ENCODE measurements around the gene POTEG.
"Not testable (repeated sequence)": the region's sequence is repeated elsewhere in the genome, so short reads cannot be mapped to it uniquely, and the experiment has no call there.

POTEG gene

DNA sequence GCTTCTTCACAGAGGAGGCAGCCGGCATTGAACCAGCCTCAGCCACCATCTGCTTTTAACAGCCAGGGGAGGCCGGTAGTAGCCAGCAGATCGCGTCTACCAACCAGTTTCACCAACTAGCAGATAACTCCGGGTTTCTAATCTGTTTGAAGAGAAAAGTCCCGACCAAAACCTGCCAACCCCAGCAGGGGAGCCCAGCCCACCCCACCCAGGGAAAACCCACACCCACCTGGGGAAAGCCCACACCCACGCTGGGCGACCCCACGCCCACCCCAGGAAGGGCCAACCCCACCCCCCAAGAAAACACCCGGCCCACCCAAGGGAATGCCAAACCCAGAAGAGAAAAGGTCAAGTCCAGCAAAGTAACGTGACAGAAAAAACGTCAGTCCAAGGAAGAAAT is at the start of gene POTEG:
POTEG (minus strand) TSS at position 101 of the 400 bp plus-strand sequence; CDS start at position 49, 52 bp downstream.
- H3K27me3 ChIP-seq (ENCODE audit: insufficient read depth, low read length); H3K4me1 ChIP-seq (ENCODE audit: insufficient read depth, low read length, severe bottlenecking); H2AFZ ChIP-seq (ENCODE audit: low read length); H3F3A ChIP-seq (ENCODE audit: insufficient read depth, low read length); H3K27ac ChIP-seq (ENCODE audit: low read depth, low read length, poor library complexity, severe bottlenecking); H3K9me3 ChIP-seq (ENCODE audit: low read length); H4K20me1 ChIP-seq (ENCODE audit: insufficient read depth, low read length); H3K79me2 ChIP-seq (ENCODE audit: insufficient read depth, low read length); H3K4me2 ChIP-seq (ENCODE audit: low read length); H3K9me2 ChIP-seq (ENCODE audit: low read depth, low read length); H3K9ac ChIP-seq (ENCODE audit: low read length); H3K36me3 ChIP-seq (ENCODE audit: insufficient read depth, low read length); H3K4me3 ChIP-seq (ENCODE audit: low read depth, low read length, poor library complexity, severe bottlenecking): not testable (repeated sequence)

DNA sequence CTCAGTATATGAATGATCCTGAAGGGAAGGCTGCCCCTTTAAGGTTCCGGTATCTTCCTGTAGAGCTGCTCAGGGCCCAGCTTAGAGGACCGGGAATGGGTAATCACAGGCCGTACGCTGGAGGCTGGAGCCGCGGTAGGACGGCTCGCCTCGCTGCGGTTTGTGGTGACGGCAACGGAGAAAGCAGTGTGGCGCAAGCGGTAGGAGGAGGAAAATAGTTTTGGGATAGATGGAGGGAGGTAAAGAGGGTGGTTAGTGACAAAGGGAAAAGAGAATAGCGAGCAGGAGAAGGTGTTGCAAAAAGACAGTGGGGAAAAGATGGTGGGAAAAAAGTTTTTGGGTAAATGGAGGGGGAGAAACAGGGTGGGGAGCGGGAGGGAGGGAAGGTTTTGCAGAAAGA is 48.0 kb upstream of the POTEG start:
- not testable (repeated sequence) for H3K4me2 ChIP-seq (ENCODE audit: low read length); H3K9me2 ChIP-seq (ENCODE audit: low read depth, low read length); H3K9me3 ChIP-seq (ENCODE audit: low read length); H3K27me3 ChIP-seq (ENCODE audit: insufficient read depth, low read length); H3F3A ChIP-seq (ENCODE audit: insufficient read depth, low read length); H3K4me3 ChIP-seq (ENCODE audit: low read depth, low read length, poor library complexity, severe bottlenecking); H3K79me2 ChIP-seq (ENCODE audit: insufficient read depth, low read length); H3K4me1 ChIP-seq (ENCODE audit: insufficient read depth, low read length, severe bottlenecking); H3K9ac ChIP-seq (ENCODE audit: low read length); H2AFZ ChIP-seq (ENCODE audit: low read length); H3K27ac ChIP-seq (ENCODE audit: low read depth, low read length, poor library complexity, severe bottlenecking); H4K20me1 ChIP-seq (ENCODE audit: insufficient read depth, low read length); H3K36me3 ChIP-seq (ENCODE audit: insufficient read depth, low read length)

DNA sequence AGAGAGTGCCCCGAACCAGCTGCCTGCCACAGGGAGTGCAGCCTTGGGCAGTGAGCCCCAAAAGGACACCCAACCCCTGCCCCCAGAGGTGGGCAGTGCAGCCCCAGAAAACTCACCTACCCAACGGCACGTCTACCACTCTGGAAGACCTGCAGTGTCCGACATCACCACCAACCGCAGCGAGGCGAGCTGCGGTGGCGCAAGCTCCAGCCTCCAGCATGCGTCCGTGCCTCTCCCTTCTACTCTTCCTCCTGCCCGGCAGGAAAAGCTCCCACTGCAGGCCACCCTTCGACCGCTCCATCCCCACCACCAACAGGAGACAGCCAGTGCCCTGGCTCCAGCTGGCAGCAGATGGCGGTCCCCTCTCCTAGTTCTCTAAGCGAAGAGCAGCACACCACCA is 47.3 kb upstream of the POTEG start:
- not testable (repeated sequence) for H3K4me3 ChIP-seq (ENCODE audit: low read depth, low read length, poor library complexity, severe bottlenecking); H3K9me2 ChIP-seq (ENCODE audit: low read depth, low read length); H3K27me3 ChIP-seq (ENCODE audit: insufficient read depth, low read length); H3K9me3 ChIP-seq (ENCODE audit: low read length); H3F3A ChIP-seq (ENCODE audit: insufficient read depth, low read length); H4K20me1 ChIP-seq (ENCODE audit: insufficient read depth, low read length); H3K79me2 ChIP-seq (ENCODE audit: insufficient read depth, low read length); H3K9ac ChIP-seq (ENCODE audit: low read length); H3K4me1 ChIP-seq (ENCODE audit: insufficient read depth, low read length, severe bottlenecking); H2AFZ ChIP-seq (ENCODE audit: low read length); H3K36me3 ChIP-seq (ENCODE audit: insufficient read depth, low read length); H3K4me2 ChIP-seq (ENCODE audit: low read length); H3K27ac ChIP-seq (ENCODE audit: low read depth, low read length, poor library complexity, severe bottlenecking)

- H3F3A ChIP-seq (ENCODE audit: insufficient read depth, low read length); H3K27ac ChIP-seq (ENCODE audit: low read depth, low read length, poor library complexity, severe bottlenecking); H3K27me3 ChIP-seq (ENCODE audit: insufficient read depth, low read length); H3K79me2 ChIP-seq (ENCODE audit: insufficient read depth, low read length); H3K4me3 ChIP-seq (ENCODE audit: low read depth, low read length, poor library complexity, severe bottlenecking); H3K4me2 ChIP-seq (ENCODE audit: low read length); H3K9me2 ChIP-seq (ENCODE audit: low read depth, low read length); H3K36me3 ChIP-seq (ENCODE audit: insufficient read depth, low read length); H3K9ac ChIP-seq (ENCODE audit: low read length); H3K9me3 ChIP-seq (ENCODE audit: low read length); H3K4me1 ChIP-seq (ENCODE audit: insufficient read depth, low read length, severe bottlenecking); H2AFZ ChIP-seq (ENCODE audit: low read length); H4K20me1 ChIP-seq (ENCODE audit: insufficient read depth, low read length): not testable (repeated sequence)
Measured at GRCh38 chr14:19480491-19480890, 46.4 kb upstream of the POTEG start.

- H4K20me1 ChIP-seq (ENCODE audit: insufficient read depth, low read length); H3K9me2 ChIP-seq (ENCODE audit: low read depth, low read length); H3K9ac ChIP-seq (ENCODE audit: low read length); H3K27me3 ChIP-seq (ENCODE audit: insufficient read depth, low read length); H3K36me3 ChIP-seq (ENCODE audit: insufficient read depth, low read length); H3K79me2 ChIP-seq (ENCODE audit: insufficient read depth, low read length); H3K27ac ChIP-seq (ENCODE audit: low read depth, low read length, poor library complexity, severe bottlenecking); H2AFZ ChIP-seq (ENCODE audit: low read length); H3F3A ChIP-seq (ENCODE audit: insufficient read depth, low read length); H3K4me3 ChIP-seq (ENCODE audit: low read depth, low read length, poor library complexity, severe bottlenecking); H3K9me3 ChIP-seq (ENCODE audit: low read length); H3K4me1 ChIP-seq (ENCODE audit: insufficient read depth, low read length, severe bottlenecking); H3K4me2 ChIP-seq (ENCODE audit: low read length): not testable (repeated sequence)
Measured at GRCh38 chr14:19445761-19446160, 11.6 kb upstream of the POTEG start.

DNA sequence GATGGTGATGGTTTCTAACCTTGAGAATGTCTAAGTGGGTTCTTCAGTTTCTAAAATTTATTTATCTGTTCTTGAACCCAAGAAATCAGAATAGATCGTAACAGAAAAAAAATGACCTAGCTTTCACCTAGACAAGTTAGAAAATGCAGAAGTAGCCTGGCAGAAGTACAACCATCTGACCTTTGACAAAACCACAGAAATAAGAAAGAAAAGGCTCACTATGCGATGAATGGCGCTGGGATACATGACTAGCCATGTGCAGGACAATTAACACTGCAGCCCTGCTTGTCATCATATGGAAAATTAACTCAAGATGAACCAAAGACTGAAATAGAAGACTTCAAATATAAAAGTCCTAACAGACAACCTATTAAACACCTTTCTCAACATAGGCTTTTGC is 5.7 kb upstream of the POTEG start:
- H3K36me3 ChIP-seq (ENCODE audit: insufficient read depth, low read length); H3K4me2 ChIP-seq (ENCODE audit: low read length); H3K27me3 ChIP-seq (ENCODE audit: insufficient read depth, low read length); H3F3A ChIP-seq (ENCODE audit: insufficient read depth, low read length); H3K4me1 ChIP-seq (ENCODE audit: insufficient read depth, low read length, severe bottlenecking); H3K79me2 ChIP-seq (ENCODE audit: insufficient read depth, low read length); H3K9me3 ChIP-seq (ENCODE audit: low read length); H3K4me3 ChIP-seq (ENCODE audit: low read depth, low read length, poor library complexity, severe bottlenecking); H3K9me2 ChIP-seq (ENCODE audit: low read depth, low read length); H2AFZ ChIP-seq (ENCODE audit: low read length); H4K20me1 ChIP-seq (ENCODE audit: insufficient read depth, low read length); H3K27ac ChIP-seq (ENCODE audit: low read depth, low read length, poor library complexity, severe bottlenecking); H3K9ac ChIP-seq (ENCODE audit: low read length): not testable (repeated sequence)

DNA sequence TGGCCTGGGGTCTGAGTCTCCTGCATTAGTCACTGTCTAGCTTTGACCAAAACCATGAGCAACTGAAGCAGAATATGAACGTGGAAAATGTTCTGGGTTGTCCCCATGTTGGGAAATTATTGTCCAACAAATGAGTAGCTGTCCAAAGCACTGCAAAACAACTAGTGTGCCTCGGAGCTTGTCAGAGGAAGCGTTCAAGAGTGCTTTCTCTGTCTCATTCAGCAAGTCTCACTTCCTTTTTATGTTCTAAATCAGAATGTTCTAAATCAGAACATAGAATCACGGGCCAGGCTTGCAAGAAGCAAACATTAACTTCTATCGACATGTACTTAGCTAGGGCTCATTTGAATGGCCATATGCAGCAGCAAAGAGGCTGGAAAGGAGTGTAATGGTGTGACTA is 5.1 kb upstream of the POTEG start:
- not testable (repeated sequence) for H3K79me2 ChIP-seq (ENCODE audit: insufficient read depth, low read length); H3K4me3 ChIP-seq (ENCODE audit: low read depth, low read length, poor library complexity, severe bottlenecking); H3K9ac ChIP-seq (ENCODE audit: low read length); H3K9me2 ChIP-seq (ENCODE audit: low read depth, low read length); H3F3A ChIP-seq (ENCODE audit: insufficient read depth, low read length); H4K20me1 ChIP-seq (ENCODE audit: insufficient read depth, low read length); H3K4me2 ChIP-seq (ENCODE audit: low read length); H3K27me3 ChIP-seq (ENCODE audit: insufficient read depth, low read length); H3K4me1 ChIP-seq (ENCODE audit: insufficient read depth, low read length, severe bottlenecking); H3K27ac ChIP-seq (ENCODE audit: low read depth, low read length, poor library complexity, severe bottlenecking); H2AFZ ChIP-seq (ENCODE audit: low read length); H3K36me3 ChIP-seq (ENCODE audit: insufficient read depth, low read length); H3K9me3 ChIP-seq (ENCODE audit: low read length)

DNA sequence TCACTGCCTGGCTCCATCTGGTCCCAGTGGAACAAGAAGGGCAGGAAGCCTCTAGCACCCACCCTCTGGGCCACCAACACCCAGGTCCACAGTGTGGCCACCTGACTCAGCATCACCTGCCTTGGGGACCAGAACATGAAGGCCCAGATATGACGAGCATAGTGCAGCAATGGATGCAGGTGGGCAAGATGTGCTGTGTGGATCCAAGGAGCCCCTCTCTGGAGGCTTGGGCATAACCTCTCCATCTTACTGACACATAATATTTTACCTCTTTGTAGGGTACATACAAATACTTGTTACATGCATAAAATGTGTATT is 2.9 kb upstream of the POTEG start:
- not testable (repeated sequence) for H3K36me3 ChIP-seq (ENCODE audit: insufficient read depth, low read length)

More for the DNA sequence above, 2.9 kb upstream of the POTEG start:
- H3K27me3 ChIP-seq (ENCODE audit: insufficient read depth, low read length); H3K4me3 ChIP-seq (ENCODE audit: low read depth, low read length, poor library complexity, severe bottlenecking); H3F3A ChIP-seq (ENCODE audit: insufficient read depth, low read length); H3K79me2 ChIP-seq (ENCODE audit: insufficient read depth, low read length); H2AFZ ChIP-seq (ENCODE audit: low read length); H3K9me2 ChIP-seq (ENCODE audit: low read depth, low read length); H3K4me1 ChIP-seq (ENCODE audit: insufficient read depth, low read length, severe bottlenecking); H3K9ac ChIP-seq (ENCODE audit: low read length); H4K20me1 ChIP-seq (ENCODE audit: insufficient read depth, low read length); H3K27ac ChIP-seq (ENCODE audit: low read depth, low read length, poor library complexity, severe bottlenecking); H3K9me3 ChIP-seq (ENCODE audit: low read length); H3K4me2 ChIP-seq (ENCODE audit: low read length): not testable (repeated sequence)
